HG03280 (cell line): ENCODE data around the gene LTC4S.

Source experiments
- ATAC-seq: cut with Tn5 transposase; IDR thresholded peaks from one replicate; pipeline ENCODE4 v1.9.1; 2021; ENCODE audit warnings: mild to moderate bottlenecking, moderate library complexity; ENCODE audit not compliant: unreplicated experiment

Gene LTC4S

DNA sequence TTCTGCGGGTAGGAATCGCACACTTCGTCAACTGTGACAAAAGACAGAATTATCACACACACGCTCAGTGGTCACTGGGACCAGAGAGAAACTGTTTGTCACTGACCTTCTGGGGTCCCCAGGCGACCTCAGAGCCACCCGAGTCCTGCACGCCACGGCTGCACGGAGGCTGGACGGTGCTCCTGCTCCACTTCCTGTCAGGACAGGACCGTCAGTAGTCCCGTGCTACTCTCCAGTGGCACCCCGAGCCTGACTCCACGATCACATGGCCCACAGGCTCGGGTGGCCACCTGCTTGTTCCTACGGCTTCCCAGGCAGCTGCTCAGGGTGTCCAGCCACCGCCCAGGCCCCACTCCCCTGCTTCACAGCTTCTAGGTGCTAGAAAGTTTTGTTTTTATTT lies 47.0 kb downstream of the LTC4S start:
- ATAC-seq, result no peak

DNA sequence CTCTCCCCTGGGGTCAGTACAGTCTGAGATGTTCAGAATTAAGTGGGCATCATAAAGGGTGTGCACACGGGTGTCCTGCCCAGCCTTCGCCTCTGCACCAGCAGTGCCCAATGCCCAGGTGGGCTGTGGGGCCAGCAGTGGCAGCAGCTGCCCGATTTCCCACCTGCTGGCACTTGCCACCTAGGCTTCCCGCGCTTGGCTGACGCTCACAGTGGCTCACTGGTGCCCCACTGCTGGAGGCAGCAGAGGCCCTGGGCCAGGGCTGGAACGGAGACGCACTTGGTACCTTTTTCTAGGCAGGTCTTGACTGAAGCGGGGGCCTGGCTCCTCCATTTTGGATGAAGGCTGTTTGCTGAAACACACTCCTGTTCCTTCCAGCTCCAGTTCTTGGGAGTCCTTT lies 47.8 kb downstream of the LTC4S start:
- ATAC-seq, result no peak
